Mesodermal cell (in vitro differentiated cells): ENCODE measurements around the gene GATD1.

Experiments used
- H3K27ac ChIP-seq: 2 replicates; pipeline ENCODE4 v1.7.0; 2013; ENCODE audit warnings: mild to moderate bottlenecking, low read depth, low read length, moderate library complexity; ENCODE audit not compliant: severe bottlenecking
- H3K36me3 ChIP-seq: 2 replicates; pipeline ENCODE4 v1.7.1; 2013; ENCODE audit warnings: mild to moderate bottlenecking, low read length, moderate library complexity; ENCODE audit not compliant: control insufficient read depth, insufficient read depth
- H3K4me1 ChIP-seq: one replicate; pipeline ENCODE4 v1.7.1; 2013; ENCODE audit warnings: mild to moderate bottlenecking, low read length; ENCODE audit not compliant: insufficient read depth, control insufficient read depth, poor library complexity, severe bottlenecking
- H3K4me3 ChIP-seq: 2 replicates; pipeline ENCODE4 v1.7.0; 2013; ENCODE audit warnings: low read length, control low read depth, mild to moderate bottlenecking; ENCODE audit not compliant: insufficient read depth, poor library complexity, severe bottlenecking; ENCODE audit errors: extremely low read depth
- H3K9me3 ChIP-seq: 2 replicates; pipeline ENCODE4 v1.7.1; 2013; ENCODE audit warnings: mild to moderate bottlenecking, low read length, moderate library complexity; ENCODE audit not compliant: control insufficient read depth
- WGBS, 2 experiments: methylation state at CpG; one replicate each; pipeline ENCODE4 v1.1.5; 2013; ENCODE audit warnings: missing lambda C conversion rate in 2 of 2; ENCODE audit not compliant: insufficient coverage in 2 of 2; 5-methylcytosine and 5-hydroxymethylcytosine counted together

Gene GATD1

DNA sequence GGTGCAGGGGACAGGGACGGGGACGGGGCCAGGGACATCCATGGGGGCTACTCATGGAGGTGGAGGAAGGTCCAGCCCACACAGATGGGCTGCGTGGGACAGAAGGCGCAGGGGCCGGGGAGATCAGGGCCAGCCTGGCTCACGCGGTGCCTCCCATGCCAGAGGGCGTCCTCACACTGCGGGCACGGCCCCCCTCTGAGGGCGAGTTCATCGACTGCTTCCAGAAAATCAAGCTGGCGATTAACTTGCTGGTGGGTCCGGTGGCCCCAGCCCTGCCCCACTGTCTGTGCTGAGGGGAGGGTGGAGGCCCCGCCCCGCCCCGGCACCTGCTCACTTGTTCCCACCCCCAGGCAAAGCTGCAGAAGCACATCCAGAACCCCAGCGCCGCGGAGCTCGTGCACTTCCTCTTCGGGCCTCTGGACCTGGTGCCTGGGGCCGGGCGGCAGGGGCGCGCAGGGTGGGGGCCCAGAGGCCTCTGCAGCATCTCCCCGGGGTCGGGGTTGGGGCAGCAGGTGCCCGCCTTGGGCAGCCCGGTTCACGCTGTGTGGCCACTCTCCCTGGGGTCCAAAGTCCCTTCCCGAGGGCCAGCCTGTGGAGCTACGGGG, 55.4 kb downstream of the GATD1 start:
- H3K4me1 ChIP-seq = no peaks in the 10 kb centered on the region
- H3K27ac ChIP-seq = no peak overlapping the region
- H3K4me3 ChIP-seq = no peak overlapping the region
- no peaks in the 10 kb centered on the region for H3K9me3 ChIP-seq
- 87% methylated on average over 27 to 33 of the region's 33 CpGs for WGBS, 2 experiments
- peaks cover 4% of the 10 kb centered on the region for H3K36me3 ChIP-seq

- Histone ChIP-seq H3K27ac (no peak overlapping the region), H3K4me1 (no peaks in the 10 kb centered on the region), H3K4me3 (no peak overlapping the region), H3K36me3 (peaks cover 4% of the 10 kb centered on the region), H3K9me3 (no peaks in the 10 kb centered on the region)
- 81 to 83% methylated on average over 24 to 28 of the region's 28 CpGs for WGBS, 2 experiments
Measured at GRCh38 chr11:721247-721740, 56.0 kb downstream of the GATD1 start.

DNA sequence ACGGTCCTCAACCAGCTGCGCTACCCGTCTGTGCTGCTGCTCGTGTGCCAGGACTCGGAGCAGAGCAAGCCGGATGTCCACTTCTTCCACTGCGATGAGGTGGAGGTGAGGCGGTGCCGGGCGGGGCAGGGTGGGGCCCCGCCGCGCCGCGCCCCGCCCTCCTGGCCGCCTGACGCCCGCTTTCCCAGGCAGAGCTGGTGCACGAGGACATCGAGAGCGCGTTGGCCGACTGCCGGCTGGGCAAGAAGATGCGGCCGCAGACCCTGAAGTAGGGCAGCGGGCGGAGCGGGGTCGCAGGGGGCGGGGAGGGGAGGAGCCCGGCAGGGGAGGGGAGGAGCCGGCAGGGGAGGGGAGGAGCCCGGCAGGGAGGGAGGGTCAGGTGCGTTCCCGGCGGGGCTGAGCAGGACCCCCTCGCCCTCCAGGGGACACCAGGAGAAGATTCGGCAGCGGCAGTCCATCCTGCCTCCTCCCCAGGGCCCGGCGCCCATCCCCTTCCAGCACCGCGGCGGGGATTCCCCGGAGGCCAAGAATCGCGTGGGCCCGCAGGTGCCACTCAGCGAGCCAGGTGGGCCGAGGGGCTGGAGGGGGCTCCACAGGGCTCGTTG, 56.5 kb downstream of the GATD1 start:
- H3K36me3 ChIP-seq = peaks cover 4% of the 10 kb centered on the region
- WGBS, 2 experiments = 42 to 48% methylated on average over 34 to 35 of the region's 53 CpGs
- no peak overlapping the region for H3K4me3 ChIP-seq
- no peaks in the 10 kb centered on the region for H3K4me1 ChIP-seq
- no peak overlapping the region for H3K27ac ChIP-seq
- no peaks in the 10 kb centered on the region for H3K9me3 ChIP-seq

DNA sequence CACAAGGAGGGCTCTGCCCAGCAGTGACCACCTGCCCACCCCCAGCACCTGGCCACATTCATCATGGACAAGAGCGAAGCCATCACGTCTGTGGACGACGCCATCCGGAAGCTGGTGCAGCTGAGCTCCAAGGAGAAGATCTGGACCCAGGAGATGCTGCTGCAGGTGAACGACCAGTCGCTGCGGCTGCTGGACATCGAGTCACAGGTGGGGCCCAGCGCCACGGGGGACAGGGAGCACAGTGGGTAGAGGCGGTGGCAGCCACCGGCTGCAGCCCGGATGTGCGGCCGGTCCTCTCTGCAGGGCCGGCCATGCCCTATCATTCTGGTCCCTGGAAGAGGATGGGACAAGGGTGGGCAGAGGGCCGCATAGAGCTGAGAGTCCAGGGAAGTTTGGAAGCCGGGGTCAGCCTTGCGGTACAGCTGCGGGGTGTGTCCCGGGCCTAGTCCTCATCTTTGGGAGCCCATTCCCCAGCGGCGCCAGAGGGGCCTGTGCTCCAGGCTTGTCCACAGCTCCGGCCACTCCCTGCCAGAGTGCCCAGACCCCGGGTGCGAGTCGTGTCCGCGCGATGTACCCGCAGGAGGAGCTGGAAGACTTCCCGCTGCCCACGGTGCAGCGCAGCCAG, 57.2 kb downstream of the GATD1 start:
- H3K4me3 ChIP-seq = no peak overlapping the region
- H3K27ac ChIP-seq = no peak overlapping the region
- H3K4me1 ChIP-seq = no peaks in the 10 kb centered on the region
- 90 to 91% methylated on average over 31 to 35 of the region's 35 CpGs for WGBS, 2 experiments
- H3K9me3 ChIP-seq = no peaks in the 10 kb centered on the region
- H3K36me3 ChIP-seq = peaks cover 4% of the 10 kb centered on the region

DNA sequence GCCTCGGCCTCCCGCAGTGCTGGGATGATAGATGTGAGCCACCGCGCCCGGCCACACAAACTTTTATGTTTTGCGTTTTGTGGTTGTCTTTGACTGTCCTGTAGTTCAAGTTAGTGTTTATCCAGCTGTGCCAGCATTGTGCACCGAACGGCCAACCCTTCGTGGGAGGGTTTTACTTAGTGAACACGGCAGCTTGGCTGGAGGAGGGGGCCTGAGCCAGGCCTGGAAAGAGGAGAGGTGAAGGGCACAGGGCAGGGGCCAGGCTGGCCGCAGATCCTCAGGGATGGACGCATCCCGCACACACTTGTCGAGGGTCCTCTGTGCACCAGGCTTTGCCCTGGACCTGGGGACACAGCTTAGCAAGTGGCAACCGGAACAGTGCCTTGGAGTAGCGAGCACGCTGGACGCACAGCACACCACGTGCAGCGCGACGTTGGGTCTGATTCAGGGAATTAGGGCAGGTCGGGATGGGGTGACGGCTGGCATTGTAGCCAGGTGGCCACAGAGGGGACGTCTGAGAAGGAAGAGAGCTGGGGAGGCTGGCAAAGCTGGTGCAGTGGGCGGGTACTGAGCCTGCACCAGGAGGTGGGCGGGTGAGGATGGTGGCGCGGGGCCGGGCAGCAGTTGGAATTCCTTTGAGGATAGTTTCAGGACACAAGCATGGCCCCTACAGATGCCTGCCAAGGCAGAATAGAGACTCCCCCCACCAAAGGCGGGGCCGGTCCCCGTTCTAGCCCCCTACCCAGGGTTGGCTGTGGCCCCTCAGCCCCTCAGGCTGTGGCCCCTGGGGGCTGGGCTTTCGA, 57.9 kb downstream of the GATD1 start:
- H3K36me3 ChIP-seq = peaks cover 4% of the 10 kb centered on the region
- H3K9me3 ChIP-seq = no peaks in the 10 kb centered on the region
- no peak overlapping the region for H3K27ac ChIP-seq
- no peaks in the 10 kb centered on the region for H3K4me1 ChIP-seq
- 88 to 95% methylated on average over 30 of the region's 34 CpGs for WGBS, 2 experiments
- no peak overlapping the region for H3K4me3 ChIP-seq
